Keratinocyte (primary cell): ENCODE results near the gene IFIH1.

Experiments used
- EZH2 ChIP-seq: IDR thresholded peaks from one replicate; pipeline ENCODE4 v1.6.1; 2012; ENCODE audit warnings: inconsistent platforms, mild to moderate bottlenecking, low read length, moderate library complexity
- TF ChIP-seq, protein P1 (sequence below), 3 experiments: IDR thresholded peaks in 1 of 3; conservative IDR thresholded peaks in 1 of 3; optimal IDR thresholded peaks in 1 of 3; 2 replicates in 2 of 3; 3 replicates in 1 of 3; pipeline versions ENCODE3 to v1.5.1; 2011; ENCODE audit warnings: low read length in 3 of 3, mild to moderate bottlenecking in 3 of 3, moderate library complexity in 2 of 3, control low read depth in 1 of 3, inconsistent platforms in 1 of 3; ENCODE audit not compliant: insufficient read depth in 2 of 3; ENCODE audit errors: extremely low read depth in 1 of 3

DNA sequence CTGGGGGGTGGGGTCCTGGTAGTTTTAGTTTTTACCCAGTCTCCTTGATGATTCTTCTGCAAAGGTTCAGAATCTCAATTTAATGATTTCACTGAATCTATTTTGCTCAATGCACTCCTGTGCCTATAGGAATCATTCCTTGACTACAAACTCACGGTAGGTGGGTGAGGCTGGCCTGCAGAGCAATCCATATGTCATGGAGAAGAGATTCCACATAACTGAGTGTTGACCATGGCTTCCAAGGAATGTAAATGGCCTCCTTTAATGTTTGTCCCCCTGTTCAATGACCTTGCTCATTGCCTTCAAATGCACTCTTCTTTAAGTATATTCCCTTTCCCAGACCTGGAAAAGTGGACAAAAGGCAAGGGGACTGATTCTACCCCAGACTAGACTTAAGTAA is 87.7 kb downstream of the IFIH1 start:
- TF ChIP-seq EZH2 = no peak
- TF ChIP-seq, protein P1, sequence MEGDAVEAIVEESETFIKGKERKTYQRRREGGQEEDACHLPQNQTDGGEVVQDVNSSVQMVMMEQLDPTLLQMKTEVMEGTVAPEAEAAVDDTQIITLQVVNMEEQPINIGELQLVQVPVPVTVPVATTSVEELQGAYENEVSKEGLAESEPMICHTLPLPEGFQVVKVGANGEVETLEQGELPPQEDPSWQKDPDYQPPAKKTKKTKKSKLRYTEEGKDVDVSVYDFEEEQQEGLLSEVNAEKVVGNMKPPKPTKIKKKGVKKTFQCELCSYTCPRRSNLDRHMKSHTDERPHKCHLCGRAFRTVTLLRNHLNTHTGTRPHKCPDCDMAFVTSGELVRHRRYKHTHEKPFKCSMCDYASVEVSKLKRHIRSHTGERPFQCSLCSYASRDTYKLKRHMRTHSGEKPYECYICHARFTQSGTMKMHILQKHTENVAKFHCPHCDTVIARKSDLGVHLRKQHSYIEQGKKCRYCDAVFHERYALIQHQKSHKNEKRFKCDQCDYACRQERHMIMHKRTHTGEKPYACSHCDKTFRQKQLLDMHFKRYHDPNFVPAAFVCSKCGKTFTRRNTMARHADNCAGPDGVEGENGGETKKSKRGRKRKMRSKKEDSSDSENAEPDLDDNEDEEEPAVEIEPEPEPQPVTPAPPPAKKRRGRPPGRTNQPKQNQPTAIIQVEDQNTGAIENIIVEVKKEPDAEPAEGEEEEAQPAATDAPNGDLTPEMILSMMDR (optimal IDR thresholded peaks at IDR 0.05 in 1 of 3, IDR thresholded peaks at IDR 0.05 in 1 of 3, conservative IDR thresholded peaks at IDR 0.05 in 1 of 3; ENCODE audit: extremely low read depth in 1 of 3, insufficient read depth in 2 of 3, low read length in 3 of 3) = no peak
